ENCODE measurements around the gene ADNP2.

DNA sequence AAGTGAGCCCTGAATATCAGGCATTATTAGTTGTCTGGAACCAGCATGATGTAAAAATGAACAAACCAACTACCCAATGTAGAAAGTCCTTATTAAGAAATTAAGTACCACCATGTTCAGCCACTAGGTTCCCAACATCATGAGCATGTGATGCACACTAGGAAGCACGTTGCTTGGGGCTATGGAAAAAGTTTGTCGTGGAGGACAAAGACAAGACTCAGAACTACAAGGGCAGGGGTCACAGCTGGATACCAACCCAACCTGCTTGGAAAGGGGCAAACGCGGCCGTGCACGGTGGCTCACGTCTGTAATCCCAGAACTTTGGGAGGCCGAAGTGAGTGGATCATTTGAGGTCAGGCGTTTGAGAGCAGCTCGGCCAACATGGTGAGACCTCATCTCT lies 64.0 kb downstream of the ADNP2 start:
- TF ChIP-seq POLR2AphosphoS5 (IDR thresholded peaks at IDR 0.05; ENCODE audit: low read depth) (no peak), EZH2 (IDR thresholded peaks at IDR 0.05; ENCODE audit: low read depth, unreplicated experiment) (no peak), EZH2phosphoT487 (IDR thresholded peaks at IDR 0.05; ENCODE audit: unreplicated experiment) (no peak), NANOG (IDR thresholded peaks at IDR 0.05; ENCODE audit: borderline replicate concordance) (no peak), JUNB (IDR thresholded peaks at IDR 0.05; ENCODE audit: unreplicated experiment) (no peak), CREB1 (CRISPR knock-in tag; IDR thresholded peaks at IDR 0.05; ENCODE audit: low read depth) (no peak)
- TF ChIP-seq, protein P1, sequence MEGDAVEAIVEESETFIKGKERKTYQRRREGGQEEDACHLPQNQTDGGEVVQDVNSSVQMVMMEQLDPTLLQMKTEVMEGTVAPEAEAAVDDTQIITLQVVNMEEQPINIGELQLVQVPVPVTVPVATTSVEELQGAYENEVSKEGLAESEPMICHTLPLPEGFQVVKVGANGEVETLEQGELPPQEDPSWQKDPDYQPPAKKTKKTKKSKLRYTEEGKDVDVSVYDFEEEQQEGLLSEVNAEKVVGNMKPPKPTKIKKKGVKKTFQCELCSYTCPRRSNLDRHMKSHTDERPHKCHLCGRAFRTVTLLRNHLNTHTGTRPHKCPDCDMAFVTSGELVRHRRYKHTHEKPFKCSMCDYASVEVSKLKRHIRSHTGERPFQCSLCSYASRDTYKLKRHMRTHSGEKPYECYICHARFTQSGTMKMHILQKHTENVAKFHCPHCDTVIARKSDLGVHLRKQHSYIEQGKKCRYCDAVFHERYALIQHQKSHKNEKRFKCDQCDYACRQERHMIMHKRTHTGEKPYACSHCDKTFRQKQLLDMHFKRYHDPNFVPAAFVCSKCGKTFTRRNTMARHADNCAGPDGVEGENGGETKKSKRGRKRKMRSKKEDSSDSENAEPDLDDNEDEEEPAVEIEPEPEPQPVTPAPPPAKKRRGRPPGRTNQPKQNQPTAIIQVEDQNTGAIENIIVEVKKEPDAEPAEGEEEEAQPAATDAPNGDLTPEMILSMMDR (conservative IDR thresholded peaks at IDR 0.05; ENCODE audit: low read depth in 2 of 2), result no peak
- TF ChIP-seq, protein P2, sequence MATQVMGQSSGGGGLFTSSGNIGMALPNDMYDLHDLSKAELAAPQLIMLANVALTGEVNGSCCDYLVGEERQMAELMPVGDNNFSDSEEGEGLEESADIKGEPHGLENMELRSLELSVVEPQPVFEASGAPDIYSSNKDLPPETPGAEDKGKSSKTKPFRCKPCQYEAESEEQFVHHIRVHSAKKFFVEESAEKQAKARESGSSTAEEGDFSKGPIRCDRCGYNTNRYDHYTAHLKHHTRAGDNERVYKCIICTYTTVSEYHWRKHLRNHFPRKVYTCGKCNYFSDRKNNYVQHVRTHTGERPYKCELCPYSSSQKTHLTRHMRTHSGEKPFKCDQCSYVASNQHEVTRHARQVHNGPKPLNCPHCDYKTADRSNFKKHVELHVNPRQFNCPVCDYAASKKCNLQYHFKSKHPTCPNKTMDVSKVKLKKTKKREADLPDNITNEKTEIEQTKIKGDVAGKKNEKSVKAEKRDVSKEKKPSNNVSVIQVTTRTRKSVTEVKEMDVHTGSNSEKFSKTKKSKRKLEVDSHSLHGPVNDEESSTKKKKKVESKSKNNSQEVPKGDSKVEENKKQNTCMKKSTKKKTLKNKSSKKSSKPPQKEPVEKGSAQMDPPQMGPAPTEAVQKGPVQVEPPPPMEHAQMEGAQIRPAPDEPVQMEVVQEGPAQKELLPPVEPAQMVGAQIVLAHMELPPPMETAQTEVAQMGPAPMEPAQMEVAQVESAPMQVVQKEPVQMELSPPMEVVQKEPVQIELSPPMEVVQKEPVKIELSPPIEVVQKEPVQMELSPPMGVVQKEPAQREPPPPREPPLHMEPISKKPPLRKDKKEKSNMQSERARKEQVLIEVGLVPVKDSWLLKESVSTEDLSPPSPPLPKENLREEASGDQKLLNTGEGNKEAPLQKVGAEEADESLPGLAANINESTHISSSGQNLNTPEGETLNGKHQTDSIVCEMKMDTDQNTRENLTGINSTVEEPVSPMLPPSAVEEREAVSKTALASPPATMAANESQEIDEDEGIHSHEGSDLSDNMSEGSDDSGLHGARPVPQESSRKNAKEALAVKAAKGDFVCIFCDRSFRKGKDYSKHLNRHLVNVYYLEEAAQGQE (IDR thresholded peaks at IDR 0.05; ENCODE audit: unreplicated experiment), result no peak
- TF ChIP-seq, protein P3, sequence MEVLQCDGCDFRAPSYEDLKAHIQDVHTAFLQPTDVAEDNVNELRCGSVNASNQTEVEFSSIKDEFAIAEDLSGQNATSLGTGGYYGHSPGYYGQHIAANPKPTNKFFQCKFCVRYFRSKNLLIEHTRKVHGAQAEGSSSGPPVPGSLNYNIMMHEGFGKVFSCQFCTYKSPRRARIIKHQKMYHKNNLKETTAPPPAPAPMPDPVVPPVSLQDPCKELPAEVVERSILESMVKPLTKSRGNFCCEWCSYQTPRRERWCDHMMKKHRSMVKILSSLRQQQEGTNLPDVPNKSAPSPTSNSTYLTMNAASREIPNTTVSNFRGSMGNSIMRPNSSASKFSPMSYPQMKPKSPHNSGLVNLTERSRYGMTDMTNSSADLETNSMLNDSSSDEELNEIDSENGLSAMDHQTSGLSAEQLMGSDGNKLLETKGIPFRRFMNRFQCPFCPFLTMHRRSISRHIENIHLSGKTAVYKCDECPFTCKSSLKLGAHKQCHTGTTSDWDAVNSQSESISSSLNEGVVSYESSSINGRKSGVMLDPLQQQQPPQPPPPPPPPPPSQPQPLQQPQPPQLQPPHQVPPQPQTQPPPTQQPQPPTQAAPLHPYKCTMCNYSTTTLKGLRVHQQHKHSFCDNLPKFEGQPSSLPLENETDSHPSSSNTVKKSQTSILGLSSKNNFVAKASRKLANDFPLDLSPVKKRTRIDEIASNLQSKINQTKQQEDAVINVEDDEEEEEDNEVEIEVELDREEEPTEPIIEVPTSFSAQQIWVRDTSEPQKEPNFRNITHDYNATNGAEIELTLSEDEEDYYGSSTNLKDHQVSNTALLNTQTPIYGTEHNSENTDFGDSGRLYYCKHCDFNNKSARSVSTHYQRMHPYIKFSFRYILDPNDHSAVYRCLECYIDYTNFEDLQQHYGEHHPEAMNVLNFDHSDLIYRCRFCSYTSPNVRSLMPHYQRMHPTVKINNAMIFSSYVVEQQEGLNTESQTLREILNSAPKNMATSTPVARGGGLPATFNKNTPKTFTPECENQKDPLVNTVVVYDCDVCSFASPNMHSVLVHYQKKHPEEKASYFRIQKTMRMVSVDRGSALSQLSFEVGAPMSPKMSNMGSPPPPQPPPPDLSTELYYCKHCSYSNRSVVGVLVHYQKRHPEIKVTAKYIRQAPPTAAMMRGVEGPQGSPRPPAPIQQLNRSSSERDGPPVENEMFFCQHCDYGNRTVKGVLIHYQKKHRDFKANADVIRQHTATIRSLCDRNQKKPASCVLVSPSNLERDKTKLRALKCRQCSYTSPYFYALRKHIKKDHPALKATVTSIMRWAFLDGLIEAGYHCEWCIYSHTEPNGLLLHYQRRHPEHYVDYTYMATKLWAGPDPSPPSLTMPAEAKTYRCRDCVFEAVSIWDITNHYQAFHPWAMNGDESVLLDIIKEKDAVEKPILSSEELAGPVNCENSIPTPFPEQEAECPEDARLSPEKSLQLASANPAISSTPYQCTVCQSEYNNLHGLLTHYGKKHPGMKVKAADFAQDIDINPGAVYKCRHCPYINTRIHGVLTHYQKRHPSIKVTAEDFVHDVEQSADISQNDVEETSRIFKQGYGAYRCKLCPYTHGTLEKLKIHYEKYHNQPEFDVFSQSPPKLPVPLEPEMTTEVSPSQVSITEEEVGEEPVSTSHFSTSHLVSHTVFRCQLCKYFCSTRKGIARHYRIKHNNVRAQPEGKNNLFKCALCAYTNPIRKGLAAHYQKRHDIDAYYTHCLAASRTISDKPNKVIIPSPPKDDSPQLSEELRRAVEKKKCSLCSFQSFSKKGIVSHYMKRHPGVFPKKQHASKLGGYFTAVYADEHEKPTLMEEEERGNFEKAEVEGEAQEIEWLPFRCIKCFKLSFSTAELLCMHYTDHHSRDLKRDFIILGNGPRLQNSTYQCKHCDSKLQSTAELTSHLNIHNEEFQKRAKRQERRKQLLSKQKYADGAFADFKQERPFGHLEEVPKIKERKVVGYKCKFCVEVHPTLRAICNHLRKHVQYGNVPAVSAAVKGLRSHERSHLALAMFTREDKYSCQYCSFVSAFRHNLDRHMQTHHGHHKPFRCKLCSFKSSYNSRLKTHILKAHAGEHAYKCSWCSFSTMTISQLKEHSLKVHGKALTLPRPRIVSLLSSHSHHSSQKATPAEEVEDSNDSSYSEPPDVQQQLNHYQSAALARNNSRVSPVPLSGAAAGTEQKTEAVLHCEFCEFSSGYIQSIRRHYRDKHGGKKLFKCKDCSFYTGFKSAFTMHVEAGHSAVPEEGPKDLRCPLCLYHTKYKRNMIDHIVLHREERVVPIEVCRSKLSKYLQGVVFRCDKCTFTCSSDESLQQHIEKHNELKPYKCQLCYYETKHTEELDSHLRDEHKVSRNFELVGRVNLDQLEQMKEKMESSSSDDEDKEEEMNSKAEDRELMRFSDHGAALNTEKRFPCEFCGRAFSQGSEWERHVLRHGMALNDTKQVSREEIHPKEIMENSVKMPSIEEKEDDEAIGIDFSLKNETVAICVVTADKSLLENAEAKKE (CRISPR knock-in tag; IDR thresholded peaks at IDR 0.05), result no peak

Measured in GM23338 (cell line).